ENCODE data around the gene HPN. TPM values are rescaled to one million over a fixed set of nuclear protein-coding genes. Genes with fewer than 3 reads are reported as not detected.

Gene HPN
- total and polyA plus RNA-seq, 2 experiments from 2014 or later = 21.3 to 36.2 TPM

DNA sequence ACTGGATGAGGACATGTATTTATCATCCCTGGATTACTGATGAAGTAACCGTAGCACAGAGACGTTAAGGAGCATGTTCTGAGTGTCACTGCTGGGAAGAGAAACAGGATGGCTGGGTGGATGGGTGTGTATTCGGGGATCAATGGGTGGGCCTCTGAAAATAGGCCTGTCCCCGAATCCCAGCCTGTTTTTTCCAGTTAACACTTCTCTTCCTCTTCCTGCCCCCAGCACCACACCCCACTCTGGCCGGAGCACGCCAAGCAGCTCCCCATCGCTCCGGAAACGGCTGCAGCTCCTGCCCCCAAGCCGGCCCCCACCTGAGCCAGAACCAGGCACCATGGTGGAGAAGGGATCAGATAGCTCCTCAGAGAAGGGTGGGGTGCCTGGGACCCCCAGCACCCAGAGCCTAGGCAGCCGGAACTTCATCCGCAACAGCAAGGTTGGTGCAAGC lies 32.6 kb upstream of the HPN start:
- Histone ChIP-seq H3K27ac (no peak overlapping the region), H3K9me3 (ENCODE audit: low read depth) (no peaks in the 10 kb centered on the region), H3K4me3 (no peak overlapping the region), H3K27me3 (no peaks in the 10 kb centered on the region), H3K36me3 (peaks cover 28% of the 10 kb centered on the region), H3K4me1 (ENCODE audit: low read depth) (peaks cover 6% of the 10 kb centered on the region)
- no peak for DNase-seq (ENCODE audit: low read depth in 1 of 2, low spot score in 1 of 2)
- TF ChIP-seq, protein P1, sequence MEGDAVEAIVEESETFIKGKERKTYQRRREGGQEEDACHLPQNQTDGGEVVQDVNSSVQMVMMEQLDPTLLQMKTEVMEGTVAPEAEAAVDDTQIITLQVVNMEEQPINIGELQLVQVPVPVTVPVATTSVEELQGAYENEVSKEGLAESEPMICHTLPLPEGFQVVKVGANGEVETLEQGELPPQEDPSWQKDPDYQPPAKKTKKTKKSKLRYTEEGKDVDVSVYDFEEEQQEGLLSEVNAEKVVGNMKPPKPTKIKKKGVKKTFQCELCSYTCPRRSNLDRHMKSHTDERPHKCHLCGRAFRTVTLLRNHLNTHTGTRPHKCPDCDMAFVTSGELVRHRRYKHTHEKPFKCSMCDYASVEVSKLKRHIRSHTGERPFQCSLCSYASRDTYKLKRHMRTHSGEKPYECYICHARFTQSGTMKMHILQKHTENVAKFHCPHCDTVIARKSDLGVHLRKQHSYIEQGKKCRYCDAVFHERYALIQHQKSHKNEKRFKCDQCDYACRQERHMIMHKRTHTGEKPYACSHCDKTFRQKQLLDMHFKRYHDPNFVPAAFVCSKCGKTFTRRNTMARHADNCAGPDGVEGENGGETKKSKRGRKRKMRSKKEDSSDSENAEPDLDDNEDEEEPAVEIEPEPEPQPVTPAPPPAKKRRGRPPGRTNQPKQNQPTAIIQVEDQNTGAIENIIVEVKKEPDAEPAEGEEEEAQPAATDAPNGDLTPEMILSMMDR (IDR thresholded peaks at IDR 0.05; ENCODE audit: low read depth, low read length) = no peak

GRCh38 chr19:35009424-35010415 lies 31.8 kb upstream of the HPN start:
- H3K36me3 ChIP-seq = peaks cover 28% of the 10 kb centered on the region
- no peaks in the 10 kb centered on the region for H3K9me3 ChIP-seq (ENCODE audit: low read depth)
- peaks cover 6% of the 10 kb centered on the region for H3K4me1 ChIP-seq (ENCODE audit: low read depth)
- no peak overlapping the region for H3K27ac ChIP-seq
- no peak for DNase-seq (ENCODE audit: low read depth in 1 of 2, low spot score in 1 of 2)
- no peak overlapping the region for H3K4me3 ChIP-seq
- no peaks in the 10 kb centered on the region for H3K27me3 ChIP-seq
- TF ChIP-seq, protein P1 (IDR thresholded peaks at IDR 0.05; ENCODE audit: low read depth, low read length) = no peak

DNA sequence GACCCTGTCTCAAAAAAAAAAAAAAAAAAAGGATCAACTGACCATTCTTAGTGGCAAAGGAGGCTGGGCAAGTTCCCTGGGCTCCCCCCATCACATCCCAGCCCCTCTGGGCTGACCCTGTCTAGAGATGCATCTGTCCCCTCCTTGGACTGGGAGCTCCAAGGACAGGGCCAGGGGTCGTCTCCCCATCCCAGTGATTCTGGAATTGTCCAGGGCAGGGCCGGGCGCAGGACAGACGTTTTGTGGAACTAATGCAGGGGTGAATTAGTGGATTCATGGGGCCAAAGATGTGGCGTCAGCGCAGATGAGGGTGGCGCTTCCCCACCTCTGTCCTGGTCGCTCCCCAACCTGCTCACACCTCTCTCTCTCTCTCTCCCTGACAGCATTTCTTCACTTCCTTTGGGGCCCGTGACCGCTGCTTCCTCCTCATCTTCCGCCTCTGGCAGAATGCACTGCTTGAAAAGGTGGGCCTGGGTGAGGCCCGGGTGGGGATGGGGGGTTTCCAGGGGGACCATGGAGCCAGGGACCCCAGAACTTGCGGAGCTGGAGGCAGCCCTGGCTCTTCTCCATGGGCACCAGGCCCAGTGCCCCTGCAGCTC lies 30.3 kb upstream of the HPN start:
- Histone ChIP-seq H3K9me3 (ENCODE audit: low read depth) (no peaks in the 10 kb centered on the region), H3K4me1 (ENCODE audit: low read depth) (peaks cover 6% of the 10 kb centered on the region), H3K27me3 (no peaks in the 10 kb centered on the region), H3K4me3 (no peak overlapping the region), H3K27ac (peak overlapping the region; percentile 10), H3K36me3 (peaks cover 36% of the 10 kb centered on the region)
- no peak for DNase-seq (ENCODE audit: low read depth in 1 of 2, low spot score in 1 of 2)
- TF ChIP-seq, protein P1 (IDR thresholded peaks at IDR 0.05; ENCODE audit: low read depth, low read length) = no peak

GRCh38 chr19:35011737-35012682 lies 29.5 kb upstream of the HPN start:
- Histone ChIP-seq H3K4me3 (no peak overlapping the region), H3K9me3 (ENCODE audit: low read depth) (no peaks in the 10 kb centered on the region), H3K36me3 (peaks cover 39% of the 10 kb centered on the region), H3K4me1 (ENCODE audit: low read depth) (peaks cover 6% of the 10 kb centered on the region), H3K27me3 (no peaks in the 10 kb centered on the region), H3K27ac (peak overlapping the region; percentile 10)
- no peak for DNase-seq (ENCODE audit: low read depth in 1 of 2, low spot score in 1 of 2)
- TF ChIP-seq, protein P1 (IDR thresholded peaks at IDR 0.05; ENCODE audit: low read depth, low read length) = no peak

All from cardiac muscle cell (in vitro differentiated cells and primary cell).